ENCODE data around the gene CD99. TPM values are rescaled to one million over a fixed set of nuclear protein-coding genes. Genes with fewer than 3 reads are reported as not detected.
"Not testable (repeated sequence)": the region's sequence is repeated elsewhere in the genome, so short reads cannot be mapped to it uniquely, and the experiment has no call there.

The CD99 gene
- total RNA-seq, 1 donor from 2014 or later, result 398 TPM

GRCh38 chrX:2767631-2768455, 76.7 kb downstream of the CD99 start:
- no peak for DNase-seq (ENCODE audit: low spot score)

GRCh38 chrX:2769615-2770014, 78.5 kb downstream of the CD99 start:
- no peak for DNase-seq (ENCODE audit: low spot score)

GRCh38 chrX:2773166-2774055, 82.3 kb downstream of the CD99 start:
- DNase-seq (ENCODE audit: low spot score), result not testable (repeated sequence)

DNA sequence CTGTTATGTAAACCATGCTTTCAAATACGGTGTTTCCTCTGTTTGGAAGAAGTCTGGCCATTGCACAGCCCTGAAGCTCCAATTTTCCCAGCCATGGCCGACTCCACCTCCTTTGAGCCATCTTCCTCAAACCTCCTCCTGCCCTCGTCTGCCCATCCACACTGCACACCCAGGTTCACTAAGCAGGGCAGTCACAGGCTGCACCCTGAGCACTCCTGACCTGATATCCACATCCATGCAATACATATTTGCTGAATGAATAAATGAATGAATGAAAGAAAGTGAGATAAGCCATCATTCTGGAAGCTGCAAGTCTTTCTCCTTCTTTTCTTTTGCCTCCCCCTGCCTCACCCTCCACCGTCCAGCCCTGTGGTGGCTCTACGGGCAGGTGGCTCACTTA, 83.0 kb downstream of the CD99 start:
- DNase-seq (ENCODE audit: low spot score), result no peak

DNA sequence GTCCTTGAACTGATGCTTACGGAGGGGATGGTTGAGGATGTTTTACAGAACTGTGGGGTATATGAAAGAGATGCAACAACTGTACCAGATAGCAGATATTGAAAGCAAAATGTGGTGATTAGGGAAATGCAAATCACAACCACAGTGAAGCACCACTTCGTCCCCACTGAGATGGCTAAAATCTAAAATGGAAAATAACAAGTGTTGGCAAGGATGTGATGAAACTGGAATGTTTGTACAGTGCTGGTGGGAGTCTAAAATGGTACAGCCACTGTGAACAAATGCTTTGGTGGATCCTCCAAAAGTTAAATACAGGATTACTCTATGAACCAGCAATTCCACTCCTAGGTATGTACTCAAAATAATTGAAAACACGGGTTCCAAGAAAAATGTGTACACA, 83.7 kb downstream of the CD99 start:
- DNase-seq (ENCODE audit: low spot score), result no peak

DNA sequence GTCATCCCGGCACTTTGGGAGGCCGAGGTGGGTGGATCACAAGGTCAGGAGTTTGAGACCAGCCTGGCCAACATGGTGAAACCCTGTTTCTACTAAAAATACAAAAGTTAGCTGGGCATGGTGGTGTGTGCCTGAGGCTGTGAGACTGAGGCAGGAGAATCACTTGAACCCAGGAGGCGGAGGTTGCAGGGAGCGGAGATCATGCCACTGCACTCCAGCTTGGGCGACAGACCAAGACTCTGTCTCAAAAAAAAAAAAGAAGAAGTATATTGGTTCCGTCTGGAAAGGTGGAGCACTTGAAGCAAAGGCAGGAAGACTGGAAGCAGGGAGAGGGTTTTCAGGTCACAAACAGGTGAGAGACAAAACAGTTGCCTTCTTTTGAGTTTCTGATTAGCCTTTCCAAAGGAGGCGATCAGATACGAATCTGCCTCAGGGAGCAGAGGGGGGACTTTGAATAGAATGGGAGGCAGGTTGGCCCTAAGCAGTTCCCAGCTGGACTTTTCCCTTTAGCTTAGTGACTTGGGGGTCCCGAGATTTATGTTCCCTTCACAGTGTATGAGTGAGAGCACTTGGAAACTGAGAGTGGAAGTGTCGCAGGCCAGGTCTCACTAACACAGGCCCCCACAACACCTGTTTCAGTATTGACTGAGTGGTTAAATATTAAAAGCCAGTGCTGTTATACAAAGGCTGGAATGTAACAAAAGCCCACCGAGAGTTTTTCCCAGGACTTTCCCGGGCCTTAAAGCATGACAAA, 89.6 kb downstream of the CD99 start:
- DNase-seq (ENCODE audit: low spot score), result not testable (repeated sequence)

DNA sequence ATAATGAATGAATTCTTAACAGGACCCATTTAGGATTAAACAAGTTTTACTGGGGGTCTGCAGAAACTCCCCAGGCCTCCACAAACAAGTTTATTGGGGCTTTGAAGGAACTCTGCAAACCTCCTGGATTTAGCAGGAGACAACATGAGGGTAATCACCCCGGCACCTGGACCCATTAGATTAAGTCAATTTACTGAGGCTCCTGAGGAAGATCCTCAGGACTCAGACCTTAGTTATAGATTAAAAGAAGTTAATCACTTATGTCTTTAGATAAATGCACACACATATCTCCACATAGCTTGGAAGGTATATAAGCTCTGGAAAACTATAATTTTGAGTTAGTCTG, 90.1 kb downstream of the CD99 start:
- no peak for DNase-seq (ENCODE audit: low spot score)

DNA sequence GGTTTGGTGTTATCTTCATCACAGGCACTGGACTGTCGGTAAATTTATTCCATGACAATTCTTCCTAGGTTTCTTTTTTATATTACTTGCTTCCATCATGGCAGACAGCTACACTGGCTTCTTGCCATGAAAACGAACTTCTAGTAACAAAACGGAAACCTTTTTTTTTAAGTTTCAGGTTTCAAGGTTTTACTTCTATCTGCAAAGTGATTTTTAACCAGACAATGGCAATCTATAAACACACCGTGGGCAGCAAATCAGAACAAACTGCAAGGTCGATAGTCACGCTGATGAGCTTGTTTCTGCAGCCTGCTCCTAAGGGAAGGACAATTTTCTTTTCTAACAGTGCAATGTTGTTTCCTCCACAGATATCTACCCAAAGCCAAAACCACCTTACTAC, 90.6 kb downstream of the CD99 start:
- no peak for DNase-seq (ENCODE audit: low spot score)

DNA sequence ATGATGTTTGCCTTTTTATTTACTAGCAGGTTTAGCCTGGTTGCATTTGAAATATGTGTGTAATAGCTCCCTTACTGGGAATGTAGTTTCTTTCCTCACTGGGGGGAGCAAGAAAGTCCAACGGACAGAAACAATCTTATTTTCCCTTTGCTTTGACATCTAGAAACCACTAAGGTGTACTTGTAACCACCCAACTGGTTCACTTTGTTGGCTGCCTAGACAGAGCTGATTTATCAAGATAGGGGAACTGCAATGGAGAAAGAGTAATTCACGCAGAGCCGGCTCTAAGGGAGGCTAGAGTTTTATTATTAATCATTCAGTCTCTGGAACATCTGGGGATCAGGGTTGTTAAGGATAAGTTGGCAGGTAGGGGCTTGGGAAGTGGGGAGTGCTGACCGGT, 91.1 kb downstream of the CD99 start:
- no peak for DNase-seq (ENCODE audit: low spot score)

DNA sequence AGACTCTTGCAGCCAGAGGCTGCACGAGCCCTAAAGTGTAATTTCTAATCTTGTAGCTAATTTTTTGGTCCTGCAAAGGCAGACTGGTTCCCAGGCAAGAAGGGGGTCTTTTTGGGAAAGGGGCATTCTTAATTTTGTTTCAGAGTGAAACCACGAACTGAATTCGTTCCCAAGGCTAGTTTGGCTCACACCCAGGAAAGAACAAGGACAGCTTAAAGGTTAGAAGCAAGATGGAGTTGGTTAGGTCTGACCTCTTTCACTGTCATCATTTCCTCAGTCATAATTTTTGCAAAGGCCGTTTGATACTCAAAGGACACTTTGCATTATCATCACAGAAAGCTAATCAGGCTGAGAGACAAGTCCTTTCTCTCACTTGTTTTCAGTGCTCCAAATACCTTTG, 91.7 kb downstream of the CD99 start:
- DNase-seq (ENCODE audit: low spot score), result no peak

- no peak for DNase-seq (ENCODE audit: low spot score)
Observed at GRCh38 chrX:2784026-2784425, 92.9 kb downstream of the CD99 start.

DNA sequence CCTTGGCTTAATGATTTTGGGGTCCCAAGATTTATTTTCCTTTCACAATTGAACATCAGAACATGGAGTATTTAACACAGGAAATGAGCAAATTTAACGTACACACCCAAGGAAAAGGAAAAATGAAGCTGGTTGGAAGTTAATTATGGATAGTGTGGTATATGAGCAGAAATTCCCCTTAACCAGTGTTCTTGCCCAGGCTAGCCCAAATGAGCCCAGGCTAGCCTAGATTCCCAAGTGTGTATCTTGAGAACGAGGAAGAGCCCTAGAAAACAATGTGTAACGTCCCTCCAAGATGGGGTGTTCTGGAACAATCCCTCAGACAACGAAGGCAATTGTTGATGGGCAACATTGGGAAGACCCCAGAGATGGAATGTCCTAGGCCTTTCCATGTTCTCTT, 94.4 kb downstream of the CD99 start:
- DNase-seq (ENCODE audit: low spot score), result no peak

DNA sequence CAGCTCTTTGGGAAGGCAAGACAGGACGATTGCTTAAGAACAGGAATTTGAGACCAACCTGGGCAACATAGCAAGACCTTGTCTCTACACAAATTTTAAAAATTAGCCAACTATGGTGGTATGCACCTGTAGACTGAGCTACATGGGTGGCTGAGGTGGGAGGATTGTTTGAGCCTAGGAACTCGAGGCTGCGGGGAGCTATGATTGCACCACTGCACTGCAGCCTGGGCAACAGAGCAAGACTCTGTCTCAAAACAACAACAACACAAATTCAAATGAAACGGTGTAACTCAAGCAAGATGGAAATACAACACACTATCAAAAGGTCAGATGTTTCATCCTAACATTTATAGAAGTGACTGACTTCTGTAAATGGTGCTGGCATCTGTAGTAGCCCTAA, 97.9 kb downstream of the CD99 start:
- no peak for DNase-seq (ENCODE audit: low spot score)

GRCh38 chrX:2789569-2789968, 98.5 kb downstream of the CD99 start:
- DNase-seq (ENCODE audit: low spot score), result no peak

Other genes starting within 250 kb of the CD99 start
- gene DHRSX, start 190.3 kb upstream of the CD99 start, total RNA-seq, result 27.0 TPM
- 37.2 TPM for gene ZBED1, start 190.3 kb upstream of the CD99 start, total RNA-seq
- gene XG, start 60.7 kb downstream of the CD99 start, total RNA-seq, result 3.4 TPM
- 377 TPM for gene GYG2, start 137.6 kb downstream of the CD99 start, total RNA-seq
- gene ARSD, start 238.0 kb downstream of the CD99 start, total RNA-seq, result 33.0 TPM

Data from mesenteric fat pad (tissue), 1 donor.